Endothelial cell of umbilical vein (primary cell): Measurements from ENCODE around the gene SLC9B2. TPM values are rescaled to one million over a fixed set of nuclear protein-coding genes. Genes with fewer than 3 reads are reported as not detected.

Source experiments
- BruUV-seq: library from RNA; stranded (reverse); fragments of 400-500 nt; replicated peaks from 2 replicates; lab custom pipeline; 2021; lab: Mats Ljungman, UMichigan
- CTCF ChIA-PET: fragments of 300-600, 350-600 bp; sonication (Branson Sonifier 250); formaldehyde crosslinking; loops from one replicate; lab custom pipeline; 2021; ENCODE audit warnings: antibody characterized with exemption, inconsistent platforms; lab: Charles Lee
- POLR2A ChIA-PET: fragments of 300-600, 350-600 bp; sonication (Branson Sonifier 250); formaldehyde crosslinking; loops from one replicate; lab custom pipeline; 2021; ENCODE audit warnings: antibody characterized with exemption, inconsistent platforms; lab: Charles Lee
- DNase-seq: peaks from one replicate; pipeline ENCODE4 v3.0.0-alpha.2; 2011; ENCODE audit warnings: low read depth, low spot score
- FAIRE-seq: peaks from 2 replicates; lab custom pipeline; 2011; peaks lifted over from hg19 to GRCh38; lab: Jason Lieb, UNC
- H2AFZ ChIP-seq: 2 replicates; pipeline ENCODE4 v1.6.0; 2012; ENCODE audit warnings: low read depth, low read length, control low read depth, inconsistent platforms
- H3K27ac ChIP-seq: 2 replicates; pipeline ENCODE4 v1.5.1; 2011; ENCODE audit warnings: low read depth, mild to moderate bottlenecking, control low read depth, low read length, moderate library complexity; ENCODE audit not compliant: insufficient read depth
- H3K27me3 ChIP-seq, 2 experiments: 2 replicates each; pipeline versions ENCODE4 v1.6.0 to v1.6.1; 2011; ENCODE audit warnings: low read length in 2 of 2, mixed read lengths in 1 of 2; ENCODE audit not compliant: control insufficient read depth in 2 of 2, insufficient read depth in 2 of 2
- H3K36me3 ChIP-seq, 2 experiments: 2 replicates in 1 of 2; 3 replicates in 1 of 2; pipeline ENCODE4 v1.5.1; 2011; ENCODE audit warnings: low read length in 2 of 2, mild to moderate bottlenecking in 1 of 2, moderate library complexity in 1 of 2; ENCODE audit not compliant: control insufficient read depth in 2 of 2, insufficient read depth in 2 of 2; ENCODE audit errors: extremely low read depth in 1 of 2
- H3K4me1 ChIP-seq: 3 replicates; pipeline ENCODE4 v1.5.1; 2011; ENCODE audit warnings: mild to moderate bottlenecking, low read length; ENCODE audit not compliant: control insufficient read depth, insufficient read depth; ENCODE audit errors: extremely low read depth
- H3K4me2 ChIP-seq: 2 replicates; pipeline ENCODE4 v1.6.1; 2011; ENCODE audit warnings: low read length, control low read depth, mixed read lengths; ENCODE audit not compliant: insufficient read depth
- H3K4me3 ChIP-seq, 3 experiments: fragments of 200-600 bp in 1 of 3; sonication (generic), shearing (Covaris generic) in 1 of 3; replicated peaks in 1 of 3; 2 replicates each; pipeline ENCODE4 v1.5.1; 2011 to 2016; ENCODE audit warnings: control low read depth in 3 of 3, low read length in 3 of 3, mild to moderate bottlenecking in 2 of 3, inconsistent platforms in 1 of 3, low read depth in 1 of 3, moderate library complexity in 1 of 3; ENCODE audit not compliant: insufficient read depth in 1 of 3
- H3K79me2 ChIP-seq: 2 replicates; pipeline ENCODE4 v1.6.0; 2012; ENCODE audit warnings: low read length, inconsistent platforms; ENCODE audit not compliant: control insufficient read depth, insufficient read depth
- H3K9ac ChIP-seq: replicated peaks from 2 replicates; pipeline ENCODE3; 2011; ENCODE audit warnings: low read length, control low read depth; ENCODE audit not compliant: insufficient read depth; ENCODE audit errors: extremely low read depth
- H3K9me1 ChIP-seq: replicated peaks from 3 replicates; pipeline ENCODE4 v1.6.0; 2011; ENCODE audit warnings: mild to moderate bottlenecking, low read length; ENCODE audit not compliant: control insufficient read depth, insufficient read depth; ENCODE audit errors: extremely low read depth
- H3K9me3 ChIP-seq: replicated peaks from 2 replicates; pipeline ENCODE4 v1.5.1; 2012; ENCODE audit warnings: low read length, inconsistent platforms; ENCODE audit not compliant: control insufficient read depth, insufficient read depth
- H4K20me1 ChIP-seq: replicated peaks from 2 replicates; pipeline ENCODE3; 2011; ENCODE audit warnings: mild to moderate bottlenecking, low read length; ENCODE audit not compliant: control insufficient read depth, insufficient read depth; ENCODE audit errors: extremely low read depth
- CTCF ChIP-seq, 2 donors: IDR thresholded peaks; 1 replicate in 1 of 2; 2 replicates in 1 of 2; pipeline ENCODE4 v1.5.1; 2011; ENCODE audit warnings: low read length in 2 of 2, mild to moderate bottlenecking in 2 of 2, moderate library complexity in 2 of 2, control low read depth in 1 of 2, inconsistent platforms in 1 of 2, low read depth in 1 of 2; ENCODE audit not compliant: insufficient read depth in 1 of 2; ENCODE audit errors: extremely low read depth in 1 of 2
- EZH2 ChIP-seq: IDR thresholded peaks from 2 replicates; pipeline ENCODE4 v1.6.1; 2012; ENCODE audit warnings: borderline replicate concordance, low read depth, mild to moderate bottlenecking, moderate library complexity, low read length, inconsistent platforms; ENCODE audit not compliant: severe bottlenecking
- FOS ChIP-seq: IDR thresholded peaks from 2 replicates; pipeline ENCODE4 v1.6.1; 2011; ENCODE audit warnings: mild to moderate bottlenecking, low read length, moderate library complexity, borderline replicate concordance; ENCODE audit not compliant: insufficient read depth
- GATA2 ChIP-seq: IDR thresholded peaks from 2 replicates; pipeline ENCODE4 v1.7.0; 2011; ENCODE audit warnings: low read depth, mild to moderate bottlenecking, moderate library complexity, mixed read lengths, low read length; ENCODE audit not compliant: insufficient read length, insufficient read depth
- JUN ChIP-seq: IDR thresholded peaks from 2 replicates; pipeline ENCODE4 v1.6.1; 2011; ENCODE audit warnings: borderline replicate concordance, low read depth; ENCODE audit not compliant: insufficient read length, insufficient read depth
- MAX ChIP-seq: IDR thresholded peaks from 2 replicates; pipeline ENCODE4 v1.6.1; 2011; ENCODE audit not compliant: insufficient read depth, insufficient read length
- MYC ChIP-seq: IDR thresholded peaks from one replicate; pipeline ENCODE4 v1.6.1; 2011; ENCODE audit warnings: mild to moderate bottlenecking, low read depth, low read length
- POLR2A ChIP-seq: IDR thresholded peaks from 2 replicates; pipeline ENCODE4 v1.6.1; 2012; ENCODE audit warnings: low read depth, mild to moderate bottlenecking, control low read depth, low read length
- POLR2AphosphoS5 ChIP-seq: IDR thresholded peaks from 2 replicates; pipeline ENCODE4 v1.6.1; 2012; ENCODE audit warnings: low read depth, mild to moderate bottlenecking, control low read depth, low read length, moderate library complexity; ENCODE audit not compliant: insufficient read depth
- dilution Hi-C: fragments of 300-500 bp; cut with MboI; formaldehyde crosslinking; loops from one replicate; pipeline ENCODE4 v1.15.0; 2019; ENCODE audit warnings: low sequenced_read_pairs; ENCODE audit not compliant: extremely low pct_ligation_motif_present
- intact Hi-C: fragments of 100-400 bp; cut with micrococcal nuclease; formaldehyde crosslinking; loops from one replicate; pipeline ENCODE4 v1.10.0; 2022
- polyA plus RNA-seq, 4 experiments: library from polyadenylated mRNA; depleted of rRNA in 3 of 4; stranded (reverse) in 3 of 4; unstranded in 1 of 4; fragments of >200 nt; gene quantifications; 2 replicates each; pipeline versions ENCODE4 v1.2.1 to v1.2.3, GENCODE V29; 2011 to 2012; ENCODE audit warnings: missing spikeins in 1 of 4
- total RNA-seq: library from RNA; stranded (reverse); gene quantifications from 2 replicates; pipeline ENCODE4 v1.2.3, GENCODE V29; 2021

Gene SLC9B2
- total and polyA plus RNA-seq, 2 donors (not counting 3 experiments of a cell fraction or from before 2014, with no cell fraction given): 9.6 to 23.5 TPM

GRCh38 chr4:103073792-103074438, 2.6 kb downstream of the SLC9B2 start:
- POLR2A ChIA-PET: no interaction called here
- Histone ChIP-seq H3K9ac (no peak overlapping the region), H3K4me2 (peak overlapping the region; percentile 93), H3K27me3 (no peaks in the 10 kb centered on the region), H3K27ac (no peak overlapping the region), H4K20me1 (peaks cover 3% of the 10 kb centered on the region), H3K9me1 (peaks cover 3% of the 10 kb centered on the region), H3K4me3 (no peak overlapping the region), H2AFZ (no peak overlapping the region), H3K79me2 (peaks cover 61% of the 10 kb centered on the region), H3K9me3 (no peaks in the 10 kb centered on the region), H3K36me3 (no peaks in the 10 kb centered on the region), H3K4me1 (peaks cover 15% of the 10 kb centered on the region)
- BruUV-seq: no TSS peak
- FAIRE-seq (no peak), DNase-seq (no peak)
- CTCF ChIA-PET: no interaction called here
- dilution Hi-C loops (no loop called here), intact Hi-C loops (loop anchor here (2.0 kb wide), 1 partner anchor 27 kb away; no protein-coding TSS in a partner anchor)
- TF ChIP-seq MAX: no peak
- TF ChIP-seq GATA2: no peak
- TF ChIP-seq FOS: no peak
- no peak for TF ChIP-seq EZH2
- TF ChIP-seq POLR2A: no peak
- TF ChIP-seq JUN: no peak
- TF ChIP-seq MYC: no peak
- TF ChIP-seq POLR2AphosphoS5: no peak
- TF ChIP-seq CTCF (IDR thresholded peaks at IDR 0.05; ENCODE audit: extremely low read depth in 1 of 2, insufficient read depth in 1 of 2, low read depth in 1 of 2, low read length in 2 of 2): no peak
